Stimulated activated CD4-positive, alpha-beta T cell treated with anti-CD3 and anti-CD28 coated beads, Interleukin-2, amount 100 ng/mL, for 4 hours (primary cell): ENCODE results near the gene ESPNL.
"Not testable (repeated sequence)": the region's sequence is repeated elsewhere in the genome, so short reads cannot be mapped to it uniquely, and the experiment has no call there.

Experiments used
- DNase-seq: peaks from one replicate; pipeline ENCODE4 v3.0.0-alpha.2; 2020; ENCODE audit warnings: low read depth

The ESPNL gene, protein sequence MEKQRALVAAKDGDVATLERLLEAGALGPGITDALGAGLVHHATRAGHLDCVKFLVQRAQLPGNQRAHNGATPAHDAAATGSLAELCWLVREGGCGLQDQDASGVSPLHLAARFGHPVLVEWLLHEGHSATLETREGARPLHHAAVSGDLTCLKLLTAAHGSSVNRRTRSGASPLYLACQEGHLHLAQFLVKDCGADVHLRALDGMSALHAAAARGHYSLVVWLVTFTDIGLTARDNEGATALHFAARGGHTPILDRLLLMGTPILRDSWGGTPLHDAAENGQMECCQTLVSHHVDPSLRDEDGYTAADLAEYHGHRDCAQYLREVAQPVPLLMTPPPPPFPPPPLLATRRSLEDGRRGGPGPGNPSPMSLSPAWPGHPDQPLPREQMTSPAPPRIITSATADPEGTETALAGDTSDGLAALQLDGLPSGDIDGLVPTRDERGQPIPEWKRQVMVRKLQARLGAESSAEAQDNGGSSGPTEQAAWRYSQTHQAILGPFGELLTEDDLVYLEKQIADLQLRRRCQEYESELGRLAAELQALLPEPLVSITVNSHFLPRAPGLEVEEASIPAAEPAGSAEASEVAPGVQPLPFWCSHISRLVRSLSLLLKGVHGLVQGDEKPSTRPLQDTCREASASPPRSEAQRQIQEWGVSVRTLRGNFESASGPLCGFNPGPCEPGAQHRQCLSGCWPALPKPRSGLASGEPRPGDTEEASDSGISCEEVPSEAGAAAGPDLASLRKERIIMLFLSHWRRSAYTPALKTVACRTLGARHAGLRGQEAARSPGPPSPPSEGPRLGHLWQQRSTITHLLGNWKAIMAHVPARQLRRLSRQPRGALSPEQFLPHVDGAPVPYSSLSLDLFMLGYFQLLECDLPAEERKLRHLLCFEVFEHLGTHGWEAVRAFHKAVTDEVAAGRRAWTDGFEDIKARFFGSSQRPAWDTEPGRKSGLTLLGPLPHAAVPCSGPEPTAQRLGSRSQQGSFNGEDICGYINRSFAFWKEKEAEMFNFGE

DNA sequence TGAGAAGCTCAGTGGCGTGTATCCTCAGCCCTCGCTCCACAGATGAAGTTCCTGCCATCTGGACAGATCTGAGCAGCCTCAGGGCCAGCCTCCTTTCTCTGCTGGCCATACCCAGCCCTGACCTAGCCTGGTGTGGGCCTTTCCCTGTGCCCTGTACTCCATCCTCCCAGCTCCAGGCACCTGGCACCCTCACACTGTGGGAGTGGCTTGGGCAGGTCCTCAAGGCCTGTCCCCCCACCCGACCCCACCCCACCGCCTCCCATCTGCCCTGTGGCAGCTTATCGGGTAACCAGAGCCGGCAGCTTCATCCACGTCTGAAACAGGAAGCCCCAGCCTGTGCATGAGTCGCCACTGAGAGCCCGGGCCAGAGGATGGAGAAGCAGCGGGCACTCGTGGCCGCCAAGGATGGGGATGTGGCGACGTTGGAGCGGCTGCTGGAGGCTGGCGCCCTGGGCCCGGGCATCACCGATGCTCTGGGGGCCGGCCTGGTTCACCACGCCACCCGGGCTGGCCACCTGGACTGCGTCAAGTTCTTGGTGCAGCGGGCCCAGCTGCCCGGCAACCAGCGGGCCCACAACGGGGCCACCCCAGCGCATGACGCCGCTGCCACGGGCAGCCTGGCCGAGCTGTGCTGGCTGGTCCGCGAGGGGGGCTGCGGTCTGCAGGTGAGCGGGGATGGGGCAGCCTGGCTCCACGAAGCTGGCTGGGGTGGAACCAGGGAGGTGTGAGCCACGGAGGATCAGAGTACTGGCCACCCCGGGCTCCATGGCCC lies at the start of gene ESPNL:
ESPNL (plus strand) TSS at position 292 of the 772 bp plus-strand sequence; CDS start at position 372, 80 bp downstream.
- DNase-seq: no peak

DNA sequence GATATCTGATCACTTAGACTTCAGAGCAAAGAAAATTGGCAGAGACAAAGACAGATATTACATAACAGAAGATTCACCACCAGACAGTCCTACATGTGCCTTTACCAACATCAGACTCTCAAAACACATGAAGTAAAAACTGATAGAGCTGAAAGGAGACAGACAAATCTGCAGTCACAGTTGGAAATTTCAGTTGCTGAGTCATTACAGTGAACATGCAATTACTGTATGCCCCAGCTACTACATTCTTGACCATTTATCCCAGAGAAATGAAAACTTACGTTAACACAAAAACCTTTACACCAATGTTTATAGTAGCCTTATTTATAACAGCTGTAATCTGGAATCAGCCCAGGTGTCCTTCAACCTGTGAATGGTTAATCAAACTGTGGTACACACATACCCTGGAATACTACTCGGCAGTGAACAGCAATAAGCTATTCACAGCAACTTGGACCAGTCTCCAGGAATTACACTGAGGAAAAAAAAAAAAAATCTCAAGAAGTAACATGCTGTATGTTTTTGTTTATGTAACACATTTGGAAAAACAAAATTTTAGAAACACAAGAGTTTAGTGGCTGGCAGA lies 46.9 kb upstream of the ESPNL start:
- no peak for DNase-seq

DNA sequence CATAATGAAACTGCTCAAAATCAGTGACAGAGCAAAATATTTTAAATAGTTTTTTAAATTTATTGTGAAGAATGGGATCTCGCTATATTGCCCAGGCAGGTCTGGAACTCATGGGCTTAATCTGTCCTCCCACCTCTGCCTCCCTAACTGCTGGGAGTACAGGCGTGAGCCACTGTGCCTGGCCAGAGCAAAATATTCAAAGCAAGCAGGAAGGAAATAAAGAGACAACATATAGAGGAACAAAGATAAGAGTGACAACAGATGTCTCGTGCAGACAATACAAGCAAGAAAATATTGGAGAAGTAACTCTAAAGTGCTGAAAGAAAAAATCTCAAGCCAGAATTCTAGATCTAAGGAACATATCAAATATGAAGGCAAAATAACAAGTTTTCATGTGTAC lies 44.3 kb upstream of the ESPNL start:
- no peak for DNase-seq

DNA sequence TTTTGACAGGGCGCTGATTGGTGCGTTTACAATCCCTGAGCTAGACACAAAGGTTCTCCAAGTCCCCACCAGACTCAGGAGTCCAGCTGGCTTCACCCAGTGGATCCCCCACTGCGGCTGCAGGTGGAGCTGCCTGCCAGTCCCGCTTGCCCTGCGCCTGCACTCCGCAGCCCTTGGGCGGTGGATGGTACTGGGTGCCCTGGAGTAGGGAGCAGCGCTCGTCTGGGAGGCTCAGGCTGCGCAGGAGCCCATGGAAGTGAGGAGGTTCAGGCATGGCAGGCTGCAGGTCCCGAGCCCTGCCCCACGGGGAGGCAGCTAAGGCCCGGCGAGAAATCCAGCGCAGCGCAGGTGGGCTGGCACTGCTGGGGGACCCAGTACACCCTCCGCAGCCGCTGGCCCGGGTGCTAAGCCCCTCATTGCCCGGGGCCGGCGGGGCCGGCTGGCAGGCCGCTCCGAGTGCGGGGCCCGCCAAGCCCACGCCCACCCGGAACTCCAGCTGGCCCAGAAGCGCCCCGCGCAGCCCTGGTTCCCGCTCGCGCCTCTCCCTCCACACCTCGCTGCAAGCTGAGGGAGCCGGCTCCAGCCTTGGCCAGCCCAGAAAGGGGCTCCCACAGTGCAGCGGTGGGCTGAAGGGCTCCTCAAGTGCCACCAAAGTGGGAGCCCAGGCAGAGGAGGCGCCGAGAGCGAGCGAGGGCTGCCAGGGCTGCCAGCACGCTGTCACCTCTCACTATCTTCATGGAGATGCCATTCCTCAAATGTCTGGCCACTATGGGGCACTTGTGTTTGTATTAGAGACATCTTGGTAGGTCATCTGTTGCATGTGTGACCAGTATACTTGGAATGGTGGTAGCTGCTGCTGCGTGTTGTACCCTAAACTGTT lies 42.2 kb upstream of the ESPNL start:
- not testable (repeated sequence) for DNase-seq

DNA sequence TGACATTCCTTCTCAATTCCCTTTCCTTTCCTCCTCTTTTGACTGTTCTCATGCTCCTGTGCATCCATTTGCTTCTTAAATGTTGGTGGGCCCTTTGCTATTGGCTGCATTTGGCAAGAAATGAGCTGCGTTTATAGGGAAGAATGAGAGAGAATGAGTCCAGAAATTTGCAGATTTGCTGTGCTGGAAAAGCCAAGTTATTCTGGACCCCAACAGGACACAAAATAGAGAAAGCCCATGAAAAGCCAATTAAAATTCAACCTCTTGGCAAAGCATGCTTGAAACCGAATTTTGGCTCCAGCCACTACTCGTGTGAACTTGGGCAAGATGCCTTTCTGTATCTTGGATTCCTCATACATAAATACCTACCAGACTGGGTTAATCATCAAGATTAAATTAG lies 40.6 kb upstream of the ESPNL start:
- DNase-seq: no peak

DNA sequence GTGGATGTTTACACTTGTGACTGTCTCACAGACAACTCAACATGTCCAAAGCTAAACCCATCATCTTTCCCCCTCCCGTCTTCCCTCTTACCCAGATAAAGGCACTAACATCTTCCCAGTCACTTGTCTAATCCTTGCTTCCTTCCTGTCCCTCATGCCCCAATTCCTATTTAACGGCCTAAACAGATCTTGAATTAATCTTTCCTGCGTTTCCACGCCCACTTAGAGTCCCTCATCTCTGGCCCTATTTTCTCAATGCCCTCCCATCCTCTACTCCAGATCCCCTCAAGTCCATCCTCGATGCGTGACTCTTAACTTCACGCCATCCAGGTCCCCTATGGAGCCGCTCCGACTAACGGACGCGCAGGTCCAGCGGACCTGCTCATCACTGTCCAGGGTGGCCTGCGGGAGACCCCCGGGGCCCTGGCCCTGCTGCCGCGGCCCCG lies 40.0 kb upstream of the ESPNL start:
- DNase-seq: no peak

DNA sequence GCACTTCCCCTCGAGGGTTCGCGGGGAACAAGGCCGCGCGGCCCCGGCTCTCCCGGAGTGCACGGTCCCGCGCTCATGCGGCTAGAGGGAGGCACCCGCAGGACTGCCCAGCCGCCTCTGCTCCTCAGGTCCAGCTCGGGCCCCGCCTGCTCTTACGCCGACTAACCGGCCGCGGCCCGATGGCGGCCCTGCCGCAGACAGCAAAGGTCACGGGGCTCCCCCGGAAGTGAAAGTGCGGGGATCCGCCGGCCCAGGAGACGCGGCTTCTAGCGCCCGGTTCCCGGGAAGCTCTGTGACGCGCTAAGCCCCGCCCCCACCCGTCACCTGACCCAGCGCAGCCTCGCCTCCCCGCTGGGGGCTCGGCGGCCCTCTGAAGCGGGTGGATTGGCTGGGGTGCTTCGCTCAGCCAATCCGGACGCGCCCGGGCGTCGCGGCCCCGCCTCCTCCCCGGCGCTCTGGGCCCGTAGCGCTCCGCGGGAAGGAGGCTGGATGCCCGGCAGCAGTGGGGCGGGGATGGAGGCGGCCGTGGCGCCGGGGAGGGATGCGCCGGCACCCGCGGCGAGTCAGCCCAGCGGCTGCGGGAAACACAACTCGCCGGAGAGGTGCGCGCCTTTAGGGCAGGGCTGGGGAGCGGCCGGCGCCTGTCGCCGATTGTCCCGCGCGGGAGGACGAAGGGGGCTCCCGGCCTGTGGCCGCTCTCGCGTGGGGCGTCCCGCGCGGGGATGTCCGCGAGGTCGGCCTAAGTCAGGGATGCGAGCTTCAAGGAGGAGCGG lies 39.4 kb upstream of the ESPNL start, which contains the start of gene SCLY:
SCLY (plus strand) TSS at position 460 of the 773 bp plus-strand sequence; CDS start at position 514, 54 bp downstream.
- DNase-seq: peak; percentile 95

DNA sequence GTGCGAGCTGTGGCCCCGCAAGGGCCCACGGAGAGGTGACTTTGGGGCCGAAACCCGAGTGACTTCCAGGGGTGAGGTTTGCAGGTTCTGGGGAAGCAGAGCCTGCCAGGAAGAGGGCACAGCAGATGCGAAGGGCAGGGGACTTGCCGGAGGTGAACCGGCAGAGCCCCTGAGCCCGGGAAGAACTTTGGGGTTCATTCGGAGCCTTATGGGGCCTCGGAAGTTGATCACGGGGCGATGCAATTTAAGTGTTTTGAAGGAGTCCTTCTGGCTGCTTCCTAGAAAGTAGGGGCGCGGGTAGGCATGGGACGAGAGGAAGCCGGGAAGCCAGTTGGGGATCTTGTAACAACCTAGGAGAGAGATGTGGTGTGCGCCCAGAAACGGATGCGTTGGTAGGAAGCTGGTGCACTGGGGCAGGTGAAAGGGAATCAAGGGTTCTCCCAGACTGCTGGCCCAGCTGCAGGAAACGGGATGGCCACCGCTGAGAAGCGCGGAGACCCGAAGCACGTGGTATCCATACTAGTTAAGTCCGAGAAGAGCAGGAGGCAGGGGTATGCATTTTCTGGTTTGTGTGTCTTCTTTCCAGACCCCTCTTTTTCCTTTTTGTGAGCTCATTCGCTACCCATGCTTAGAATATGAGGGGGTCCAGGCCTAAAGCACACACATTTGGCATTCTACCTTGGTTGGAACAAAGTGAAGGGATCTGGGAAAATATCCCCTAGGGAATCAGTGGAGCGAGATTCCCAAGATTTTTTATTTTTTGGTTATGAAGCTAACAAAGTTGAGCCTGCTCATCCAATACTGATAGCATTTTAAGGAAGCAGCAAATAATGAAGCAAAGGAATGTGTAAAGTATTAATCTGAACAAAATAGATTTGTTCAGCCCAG lies 38.6 kb upstream of the ESPNL start:
- DNase-seq: no peak

DNA sequence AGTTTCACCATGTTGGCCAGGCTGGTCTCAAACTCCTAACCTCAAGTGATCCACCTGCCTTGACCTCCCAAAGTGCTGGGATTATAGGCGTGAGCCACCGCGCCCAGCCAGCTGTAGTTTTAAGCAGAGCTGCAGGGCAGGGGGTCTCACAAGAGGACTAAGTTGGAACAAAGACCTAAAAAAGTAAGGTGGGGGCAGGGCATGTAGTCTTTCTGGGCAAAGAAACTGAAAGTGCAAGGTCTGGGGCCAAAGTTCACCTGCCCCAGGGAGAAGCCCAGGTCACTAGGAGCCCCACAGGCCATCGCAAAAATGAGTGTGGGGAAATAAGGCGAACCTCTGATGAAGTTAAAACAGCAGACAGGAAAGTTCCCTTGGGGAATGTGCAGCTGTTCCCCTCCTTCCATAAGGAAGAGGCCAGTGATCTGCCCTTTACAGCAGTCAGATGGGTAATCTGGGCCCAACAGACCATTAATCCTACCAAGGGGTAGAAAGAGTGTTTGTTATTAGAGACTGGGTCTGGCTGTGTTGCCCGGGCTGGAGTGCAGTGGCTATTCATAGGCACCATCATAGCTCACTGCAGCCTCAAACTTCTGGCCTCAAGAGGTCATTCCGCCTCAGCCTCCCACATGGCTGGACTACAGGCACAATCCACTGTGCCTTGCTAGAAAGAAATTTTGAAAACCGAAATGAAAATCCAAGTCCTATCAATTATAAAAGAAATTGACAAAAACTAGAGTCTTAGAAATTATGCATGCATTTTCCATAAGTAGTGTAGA lies 36.5 kb upstream of the ESPNL start:
- no peak for DNase-seq

DNA sequence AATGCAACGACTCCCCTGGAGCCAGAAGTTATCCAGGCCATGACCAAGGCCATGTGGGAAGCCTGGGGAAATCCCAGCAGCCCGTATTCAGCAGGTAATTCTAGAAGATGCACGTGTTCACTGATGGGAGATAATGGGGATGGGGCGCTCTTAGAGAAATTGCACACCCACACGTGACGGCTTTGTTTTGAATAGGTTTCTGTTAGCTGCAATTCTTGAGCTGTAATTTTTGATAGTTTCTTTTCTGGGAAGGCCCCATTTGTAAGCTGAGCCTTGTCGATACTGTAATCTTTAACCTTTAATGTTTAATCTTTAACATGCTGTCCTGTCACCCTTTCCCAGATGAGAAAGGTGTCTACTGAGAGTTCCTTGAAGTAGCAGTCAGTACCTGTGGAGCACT lies 35.8 kb upstream of the ESPNL start:
- DNase-seq: no peak

DNA sequence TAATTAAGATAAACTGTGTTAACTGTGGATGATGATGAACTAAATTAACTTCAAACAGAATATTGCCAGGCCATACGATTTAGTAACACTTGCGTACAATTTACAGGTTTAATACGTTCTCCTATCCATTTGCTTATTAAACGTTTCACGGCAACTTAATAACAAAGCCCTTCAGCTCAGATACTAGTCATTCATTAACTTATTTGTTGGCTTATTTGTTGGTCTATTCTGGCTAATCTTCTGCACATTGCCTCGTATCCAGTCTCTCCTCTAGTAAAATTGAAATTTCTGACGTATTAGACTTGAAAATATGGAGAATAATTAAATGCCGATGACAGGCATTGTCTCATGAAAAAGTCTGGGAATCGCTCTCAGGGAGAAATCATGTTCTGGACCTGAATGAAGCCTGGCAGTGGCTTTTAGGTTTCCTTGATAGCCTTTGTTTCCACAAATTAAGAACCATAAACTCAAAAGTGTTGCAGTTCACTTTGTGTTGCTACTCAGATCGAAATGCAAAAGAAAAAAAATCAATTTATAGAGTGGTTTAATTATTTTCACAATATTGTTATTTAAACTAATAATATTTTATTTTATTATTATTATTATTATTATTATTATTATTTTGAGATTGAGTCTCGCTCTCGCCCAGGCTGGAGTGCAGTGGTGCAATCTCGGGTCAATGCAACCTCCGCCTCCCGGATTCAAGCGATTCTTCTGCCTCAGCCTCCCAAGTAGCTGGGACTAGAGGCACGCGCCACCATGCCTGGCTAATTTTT lies 34.9 kb upstream of the ESPNL start:
- no peak for DNase-seq

DNA sequence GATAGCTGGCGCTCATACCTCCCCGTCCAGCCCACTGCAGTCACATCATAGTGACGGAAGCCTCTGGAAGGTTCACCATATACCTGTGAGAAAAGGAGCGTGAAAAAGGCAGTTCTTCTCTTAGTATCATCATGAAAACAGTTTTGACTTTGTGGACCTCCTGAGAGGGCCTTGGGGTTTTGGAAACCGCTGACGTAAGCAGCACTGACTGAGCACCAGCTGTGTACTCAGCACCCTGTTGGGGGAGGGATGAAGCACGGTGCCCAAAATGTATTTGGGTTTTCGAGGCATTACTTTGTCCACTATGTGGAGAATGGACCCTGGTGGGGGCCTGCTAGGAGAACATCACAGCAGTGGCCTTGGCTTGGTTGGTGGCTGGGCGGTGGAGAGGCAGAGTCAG lies 33.9 kb upstream of the ESPNL start:
- DNase-seq: no peak

DNA sequence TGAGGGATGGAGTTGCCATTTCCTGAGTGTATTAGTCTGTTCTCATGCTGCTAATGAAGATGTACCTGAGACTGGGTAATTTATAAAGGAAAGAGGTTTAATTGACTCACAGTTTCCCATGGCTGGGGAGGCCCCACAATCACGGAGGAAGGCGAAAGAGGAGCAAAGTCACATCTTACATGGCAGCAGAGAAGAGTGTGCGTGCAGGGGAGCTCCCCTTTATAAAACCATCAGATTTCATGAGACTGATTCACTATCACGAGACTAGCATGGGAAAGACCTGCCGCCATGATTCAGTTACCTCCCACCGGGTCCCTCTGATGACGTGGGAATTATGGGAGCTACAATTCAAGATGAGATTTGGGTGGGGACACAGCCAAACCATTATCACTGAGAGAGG lies 33.4 kb upstream of the ESPNL start:
- DNase-seq: not testable (repeated sequence)

DNA sequence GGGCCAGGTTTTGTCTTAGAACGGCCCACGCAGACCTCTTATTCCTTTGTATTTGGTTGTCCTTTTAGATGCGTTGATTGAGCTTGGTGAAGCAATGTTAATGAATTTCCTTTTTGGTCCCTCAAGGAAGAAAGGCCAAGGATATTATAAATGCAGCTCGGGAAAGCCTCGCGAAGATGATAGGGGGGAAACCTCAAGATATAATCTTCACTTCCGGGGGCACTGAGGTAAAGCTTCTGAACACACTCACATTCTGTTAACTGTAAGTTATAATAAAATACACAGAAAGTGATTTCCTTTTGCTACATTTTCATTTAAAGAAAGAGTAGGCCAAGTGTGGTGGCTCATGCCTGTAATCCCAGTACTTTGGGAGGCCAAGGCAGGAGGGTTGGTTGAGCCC lies 32.2 kb upstream of the ESPNL start:
- DNase-seq: no peak

DNA sequence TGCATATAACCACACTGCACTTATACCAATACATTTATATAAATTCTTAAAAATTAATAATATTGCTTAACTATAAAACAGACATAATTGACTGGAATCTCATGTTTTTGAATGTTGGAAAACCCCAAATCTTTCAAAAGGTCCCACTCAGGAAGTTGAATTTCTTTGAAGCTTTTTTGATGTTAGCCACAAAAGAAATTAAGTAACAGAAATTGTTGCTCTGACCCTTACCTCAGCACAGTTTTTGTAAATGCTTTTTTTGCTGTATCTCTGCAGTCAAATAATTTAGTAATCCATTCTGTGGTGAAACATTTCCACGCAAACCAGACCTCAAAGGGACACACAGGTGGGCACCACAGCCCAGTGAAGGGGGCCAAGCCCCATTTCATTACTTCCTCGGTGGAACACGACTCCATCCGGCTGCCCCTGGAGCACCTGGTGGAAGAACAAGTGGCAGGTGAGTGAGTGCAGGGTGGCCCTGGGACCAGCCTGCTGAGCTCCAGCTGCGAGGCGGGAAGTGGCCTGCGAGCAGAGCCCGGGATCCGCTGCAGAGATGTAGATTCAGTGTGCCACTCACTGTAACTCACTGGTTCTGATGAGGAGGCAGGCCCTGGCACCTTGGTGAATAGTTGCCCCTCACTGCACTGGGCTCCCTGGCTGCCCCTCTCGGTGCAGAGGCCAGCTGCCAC lies 31.0 kb upstream of the ESPNL start:
- DNase-seq: no peak

DNA sequence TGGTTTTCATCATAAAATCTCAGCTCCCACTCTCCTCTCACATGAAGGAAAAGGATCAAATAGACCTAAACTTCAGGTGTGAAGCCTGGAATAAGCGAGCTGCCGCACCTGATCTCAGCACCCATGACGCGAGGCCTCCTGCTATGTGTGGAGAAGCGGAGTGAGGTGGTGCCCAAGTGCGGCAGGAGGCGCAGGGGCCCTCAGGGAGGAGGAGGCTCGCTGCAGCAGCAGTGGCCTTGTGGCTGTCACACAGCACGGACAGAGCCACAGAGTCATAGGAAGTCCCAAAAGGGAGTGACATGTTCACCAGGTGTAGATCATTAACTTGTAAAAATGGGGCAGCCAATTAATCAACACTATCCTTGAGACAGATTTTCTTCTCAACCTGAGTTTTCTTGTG lies 30.3 kb upstream of the ESPNL start:
- DNase-seq: no peak
